HG02759 (cell line): ENCODE results near the gene FBXL16.

Source experiments
- ATAC-seq: cut with Tn5 transposase; IDR thresholded peaks from one replicate; pipeline ENCODE4 v1.9.1; 2021; ENCODE audit warnings: mild to moderate bottlenecking, moderate library complexity; ENCODE audit not compliant: unreplicated experiment

The FBXL16 gene

DNA sequence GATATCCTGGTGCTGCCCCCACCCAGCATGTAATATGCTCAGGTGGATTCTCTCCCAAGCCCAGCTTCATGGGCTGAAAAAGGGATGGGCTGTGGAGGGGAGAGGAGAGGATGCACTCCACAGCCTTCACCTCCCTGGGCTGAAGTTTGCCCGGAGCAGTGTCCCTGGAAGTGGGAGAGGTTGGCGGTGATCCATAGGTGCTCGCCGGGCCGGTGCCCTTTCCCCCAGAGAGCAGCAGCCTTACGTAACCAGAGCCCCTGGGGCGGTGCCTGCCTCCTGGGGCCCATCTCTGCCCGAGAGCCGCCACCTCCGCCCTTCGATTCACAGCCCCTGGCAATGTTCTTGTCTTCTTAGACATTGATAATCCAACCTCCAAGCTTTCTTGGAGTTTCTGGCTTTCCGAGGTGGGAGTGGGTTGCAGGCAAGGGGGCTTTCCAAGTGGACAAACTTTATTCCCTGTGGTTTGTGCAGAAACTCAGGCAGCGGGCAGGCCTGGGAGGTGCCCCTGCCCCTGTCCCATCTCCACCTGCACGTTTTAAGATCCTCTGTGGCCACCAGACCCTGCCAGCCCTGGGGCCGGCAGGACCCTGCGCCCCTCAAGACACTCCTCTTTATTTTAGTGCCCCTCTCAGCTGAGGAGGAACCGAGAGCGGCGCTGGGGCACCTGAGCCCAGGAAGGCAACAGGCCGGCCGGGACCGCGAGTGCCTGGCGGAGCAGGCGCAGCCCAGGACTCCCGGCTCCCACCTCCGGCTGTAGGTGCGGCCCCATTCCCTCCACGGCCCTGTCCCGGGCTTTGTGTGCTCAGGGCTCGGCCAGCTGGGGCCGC lies 59.5 kb downstream of the FBXL16 start:
- no peak for ATAC-seq

DNA sequence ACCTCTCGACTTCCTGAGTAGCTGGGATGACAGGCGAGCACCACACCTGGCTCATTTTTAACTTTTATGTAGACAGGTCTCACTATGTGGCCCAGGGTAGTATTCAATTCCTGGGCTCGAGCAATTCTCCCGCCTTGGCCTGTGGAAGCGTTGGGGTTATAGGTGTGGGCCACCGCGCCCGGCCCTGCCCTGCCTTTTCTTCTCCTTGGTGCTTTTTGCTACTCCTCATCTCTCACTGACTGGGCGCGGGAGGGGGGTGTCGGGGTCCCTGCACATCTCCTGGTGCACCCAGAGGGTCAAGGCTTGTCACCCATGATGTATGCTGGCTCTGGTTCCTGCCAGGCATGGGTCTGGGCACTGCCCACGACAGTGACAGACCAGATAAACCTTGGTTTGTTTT lies 61.0 kb downstream of the FBXL16 start:
- no peak for ATAC-seq

DNA sequence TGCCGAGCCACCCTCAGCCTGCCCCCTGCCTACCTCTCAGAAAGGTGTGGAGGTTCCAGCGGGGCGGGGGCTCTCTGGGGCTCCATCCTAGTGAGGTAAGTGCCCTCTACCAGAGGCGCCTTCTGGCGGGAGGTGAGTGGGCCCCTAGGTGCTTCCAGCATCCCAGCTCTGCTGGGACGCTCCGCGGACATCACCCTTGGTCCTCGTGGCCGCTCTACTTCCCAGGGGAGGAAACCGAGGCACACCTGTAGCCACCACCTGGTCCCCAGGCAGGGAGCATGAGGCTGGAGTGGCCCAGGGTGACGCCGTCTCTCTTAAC lies 62.6 kb downstream of the FBXL16 start:
- no peak for ATAC-seq
